ENCODE measurements around the gene FRK. TPM values are rescaled to one million over a fixed set of nuclear protein-coding genes. Genes with fewer than 3 reads are reported as not detected.

Gene FRK
- polyA plus RNA-seq, 2 donors: 1.3 to 1.8 TPM

- Histone ChIP-seq H3K9me3 (ENCODE audit: control insufficient read depth in 2 of 2, insufficient read depth in 1 of 2, low read depth in 1 of 2, low read length in 1 of 2) (no peaks in the 10 kb centered on the region), H3K36me3 (ENCODE audit: control insufficient read depth in 2 of 2, insufficient read depth in 2 of 2, low read length in 1 of 2) (no peaks in the 10 kb centered on the region), H3K27me3 (ENCODE audit: control insufficient read depth in 1 of 2, insufficient read depth in 2 of 2, low read length in 2 of 2) (no peaks in the 10 kb centered on the region), H3K27ac (ENCODE audit: low read depth in 2 of 2, low read length in 1 of 2) (no peak overlapping the region), H3K4me1 (ENCODE audit: control insufficient read depth in 2 of 2, insufficient read depth in 2 of 2, low read length in 1 of 2) (no peaks in the 10 kb centered on the region), H3K4me3 (ENCODE audit: low read depth in 1 of 2, low read length in 2 of 2) (no peak overlapping the region)
- WGBS, 2 donors: 88 to 90% methylated on average over 4 of the region's 4 CpGs
These were observed 1.8 kb upstream of the FRK start for GRCh38 chr6:116062496-116062895.

DNA sequence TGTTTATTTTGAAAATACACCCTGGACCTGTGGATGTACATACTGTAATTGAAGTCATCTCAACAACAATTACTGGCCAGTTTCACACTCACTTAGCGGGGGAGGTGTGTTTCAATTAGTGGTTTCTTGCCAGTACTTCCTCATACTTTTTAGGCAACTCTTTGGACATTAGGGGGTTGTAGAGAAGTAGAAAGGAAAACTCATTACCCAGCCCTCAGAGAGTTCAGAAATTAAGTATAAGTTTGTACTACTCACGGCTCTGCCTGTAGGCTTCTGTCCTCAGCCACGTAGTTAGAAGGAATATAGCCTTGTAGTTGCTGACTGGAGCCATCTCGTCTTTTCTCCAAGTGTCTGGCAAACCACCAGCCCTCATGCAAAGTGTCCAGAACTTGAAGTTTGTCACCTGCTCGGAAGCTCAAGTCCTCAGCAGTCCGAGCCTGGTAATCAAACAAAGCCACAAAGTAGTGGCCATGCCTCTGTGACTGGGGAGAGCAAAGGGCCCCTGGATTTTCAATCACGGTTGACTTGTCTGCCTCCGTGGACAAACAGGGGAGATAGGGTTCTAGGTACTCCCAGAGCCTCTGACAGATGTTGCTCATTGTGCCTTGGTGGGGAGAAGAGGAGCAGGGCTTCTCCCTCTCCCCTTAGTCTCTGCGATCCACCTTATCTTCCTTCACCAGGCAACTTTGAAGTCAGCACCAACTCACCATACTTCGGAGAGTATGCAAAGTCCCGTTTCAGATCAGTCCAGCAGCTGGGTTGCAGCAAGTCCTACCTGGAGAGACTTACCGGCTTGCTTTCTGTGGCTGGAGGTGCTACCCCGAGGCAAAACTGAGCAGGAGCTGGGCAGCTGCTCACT, 749 bp downstream of the FRK start:
- Histone ChIP-seq H3K9me3 (ENCODE audit: control insufficient read depth in 2 of 2, insufficient read depth in 1 of 2, low read depth in 1 of 2, low read length in 1 of 2) (no peaks in the 10 kb centered on the region), H3K27ac (ENCODE audit: low read depth in 2 of 2, low read length in 1 of 2) (peak overlapping the region; percentile 95 to 96), H3K4me3 (ENCODE audit: low read depth in 1 of 2, low read length in 2 of 2) (peak overlapping the region; percentile 64 to 81), H3K36me3 (ENCODE audit: control insufficient read depth in 2 of 2, insufficient read depth in 2 of 2, low read length in 1 of 2) (no peaks in the 10 kb centered on the region), H3K27me3 (ENCODE audit: control insufficient read depth in 1 of 2, insufficient read depth in 2 of 2, low read length in 2 of 2) (no peaks in the 10 kb centered on the region), H3K4me1 (ENCODE audit: control insufficient read depth in 2 of 2, insufficient read depth in 2 of 2, low read length in 1 of 2) (peaks cover 0 to 2% of the 10 kb centered on the region in 2 donors)
- WGBS, 2 donors: 40 to 42% methylated on average over 13 of the region's 13 CpGs

DNA sequence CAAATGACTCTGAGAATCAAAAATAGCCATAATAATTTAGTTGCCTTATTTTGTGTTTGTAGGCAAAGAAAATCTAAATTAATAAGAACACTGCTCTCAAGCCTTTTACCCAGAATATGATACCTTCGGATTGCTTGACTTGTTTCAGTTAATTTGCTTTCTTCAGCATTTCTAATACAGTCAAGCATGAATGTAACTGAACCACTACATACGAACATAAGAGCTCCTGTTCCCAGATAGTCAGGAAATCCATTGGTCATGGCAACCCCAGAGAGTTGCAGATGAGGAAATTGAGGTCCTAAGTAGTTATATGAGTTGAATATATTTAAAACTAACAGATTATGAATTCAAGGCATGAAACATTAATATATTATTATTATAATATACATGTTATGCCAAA, 2.9 kb downstream of the FRK start:
- peak overlapping the region in 1 of 2 donors; percentile 46 for H3K4me3 ChIP-seq (ENCODE audit: low read depth in 1 of 2, low read length in 2 of 2)
- 52 to 54% methylated on average over 2 of the region's 2 CpGs for WGBS, 2 donors
- no peaks in the 10 kb centered on the region for H3K36me3 ChIP-seq (ENCODE audit: control insufficient read depth in 2 of 2, insufficient read depth in 2 of 2, low read length in 1 of 2)

DNA sequence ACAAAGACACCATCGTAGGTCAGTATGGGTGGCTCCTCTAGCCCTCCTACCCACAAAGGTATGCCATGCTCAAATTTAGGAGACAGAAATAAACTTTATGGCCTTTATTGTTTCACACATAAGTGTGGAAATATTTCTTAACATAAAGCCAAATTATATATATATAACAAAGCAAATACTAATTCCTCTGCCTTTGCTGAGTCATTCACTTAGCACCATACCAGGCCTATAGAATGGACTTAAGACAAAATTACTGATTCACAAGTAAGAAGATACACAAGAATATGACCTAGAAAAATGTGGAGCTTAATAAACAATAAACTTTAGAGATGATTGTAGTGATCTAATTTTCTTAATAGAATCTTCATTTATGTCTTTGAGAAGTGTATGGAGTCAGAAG, 5.2 kb downstream of the FRK start:
- Histone ChIP-seq H3K4me3 (ENCODE audit: low read depth in 1 of 2, low read length in 2 of 2) (no peak overlapping the region), H3K36me3 (ENCODE audit: control insufficient read depth in 2 of 2, insufficient read depth in 2 of 2, low read length in 1 of 2) (no peaks in the 10 kb centered on the region), H3K4me1 (ENCODE audit: control insufficient read depth in 2 of 2, insufficient read depth in 2 of 2, low read length in 1 of 2) (peaks cover 0 to 2% of the 10 kb centered on the region in 2 donors), H3K9me3 (ENCODE audit: control insufficient read depth in 2 of 2, insufficient read depth in 1 of 2, low read depth in 1 of 2, low read length in 1 of 2) (no peaks in the 10 kb centered on the region), H3K27me3 (ENCODE audit: control insufficient read depth in 1 of 2, insufficient read depth in 2 of 2, low read length in 2 of 2) (no peaks in the 10 kb centered on the region), H3K27ac (ENCODE audit: low read depth in 2 of 2, low read length in 1 of 2) (no peak overlapping the region)
- 80 to 89% methylated on average over 1 of the region's 1 CpG for WGBS, 2 donors

More for the DNA sequence above, 2.9 kb downstream of the FRK start:
- Histone ChIP-seq H3K27me3 (ENCODE audit: control insufficient read depth in 1 of 2, insufficient read depth in 2 of 2, low read length in 2 of 2) (no peaks in the 10 kb centered on the region), H3K9me3 (ENCODE audit: control insufficient read depth in 2 of 2, insufficient read depth in 1 of 2, low read depth in 1 of 2, low read length in 1 of 2) (no peaks in the 10 kb centered on the region), H3K27ac (ENCODE audit: low read depth in 2 of 2, low read length in 1 of 2) (no peak overlapping the region), H3K4me1 (ENCODE audit: control insufficient read depth in 2 of 2, insufficient read depth in 2 of 2, low read length in 1 of 2) (peaks cover 0 to 2% of the 10 kb centered on the region in 2 donors)

DNA sequence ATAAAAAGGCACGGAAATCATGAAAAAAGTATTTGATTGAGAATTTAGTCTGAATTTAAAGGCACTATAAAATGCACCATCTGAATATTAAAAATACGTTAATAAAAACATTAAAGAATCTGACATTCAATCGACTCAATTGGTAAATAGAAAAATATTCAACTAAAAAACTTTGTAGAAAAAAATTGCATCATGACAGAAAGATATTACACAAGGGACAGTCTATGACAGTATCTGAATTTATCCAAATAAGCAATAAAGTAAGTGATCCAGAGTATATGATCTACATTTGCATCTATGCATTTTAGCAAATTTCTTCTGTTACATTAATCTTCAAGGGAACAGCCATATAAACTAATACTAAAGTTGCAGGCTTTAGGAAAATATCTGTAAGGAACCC, 9.4 kb downstream of the FRK start:
- Histone ChIP-seq H3K9me3 (ENCODE audit: control insufficient read depth in 2 of 2, insufficient read depth in 1 of 2, low read depth in 1 of 2, low read length in 1 of 2) (no peaks in the 10 kb centered on the region), H3K36me3 (ENCODE audit: control insufficient read depth in 2 of 2, insufficient read depth in 2 of 2, low read length in 1 of 2) (no peaks in the 10 kb centered on the region), H3K4me1 (ENCODE audit: control insufficient read depth in 2 of 2, insufficient read depth in 2 of 2, low read length in 1 of 2) (peaks cover 0 to 4% of the 10 kb centered on the region in 2 donors), H3K27ac (ENCODE audit: low read depth in 2 of 2, low read length in 1 of 2) (no peak overlapping the region), H3K27me3 (ENCODE audit: control insufficient read depth in 1 of 2, insufficient read depth in 2 of 2, low read length in 2 of 2) (no peaks in the 10 kb centered on the region), H3K4me3 (ENCODE audit: low read depth in 1 of 2, low read length in 2 of 2) (no peak overlapping the region)
- 87 to 92% methylated on average over 3 of the region's 3 CpGs for WGBS, 2 donors

- no peaks in the 10 kb centered on the region for H3K9me3 ChIP-seq (ENCODE audit: control insufficient read depth in 2 of 2, insufficient read depth in 1 of 2, low read depth in 1 of 2, low read length in 1 of 2)
- H3K27ac ChIP-seq (ENCODE audit: low read depth in 2 of 2, low read length in 1 of 2): no peak overlapping the region
- no peak overlapping the region for H3K4me3 ChIP-seq (ENCODE audit: low read depth in 1 of 2, low read length in 2 of 2)
- peaks cover 0 to 2% of the 10 kb centered on the region in 2 donors for H3K4me1 ChIP-seq (ENCODE audit: control insufficient read depth in 2 of 2, insufficient read depth in 2 of 2, low read length in 1 of 2)
- 90 to 92% methylated on average over 1 of the region's 1 CpG for WGBS, 2 donors
- H3K27me3 ChIP-seq (ENCODE audit: control insufficient read depth in 1 of 2, insufficient read depth in 2 of 2, low read length in 2 of 2): no peaks in the 10 kb centered on the region
- H3K36me3 ChIP-seq (ENCODE audit: control insufficient read depth in 2 of 2, insufficient read depth in 2 of 2, low read length in 1 of 2): no peaks in the 10 kb centered on the region
These were observed 10.0 kb downstream of the FRK start for GRCh38 chr6:116050737-116051136.

GRCh38 chr6:116049321-116049720, 11.4 kb downstream of the FRK start:
- no peaks in the 10 kb centered on the region for H3K36me3 ChIP-seq (ENCODE audit: control insufficient read depth in 2 of 2, insufficient read depth in 2 of 2, low read length in 1 of 2)
- WGBS, 2 donors: 67 to 89% methylated on average over 1 of the region's 1 CpG
- peaks cover 0 to 2% of the 10 kb centered on the region in 2 donors for H3K4me1 ChIP-seq (ENCODE audit: control insufficient read depth in 2 of 2, insufficient read depth in 2 of 2, low read length in 1 of 2)
- no peaks in the 10 kb centered on the region for H3K9me3 ChIP-seq (ENCODE audit: control insufficient read depth in 2 of 2, insufficient read depth in 1 of 2, low read depth in 1 of 2, low read length in 1 of 2)
- no peak overlapping the region for H3K27ac ChIP-seq (ENCODE audit: low read depth in 2 of 2, low read length in 1 of 2)
- no peak overlapping the region for H3K4me3 ChIP-seq (ENCODE audit: low read depth in 1 of 2, low read length in 2 of 2)
- no peaks in the 10 kb centered on the region for H3K27me3 ChIP-seq (ENCODE audit: control insufficient read depth in 1 of 2, insufficient read depth in 2 of 2, low read length in 2 of 2)

- Histone ChIP-seq H3K4me1 (ENCODE audit: control insufficient read depth in 2 of 2, insufficient read depth in 2 of 2, low read length in 1 of 2) (peaks cover 0 to 2% of the 10 kb centered on the region in 2 donors), H3K27me3 (ENCODE audit: control insufficient read depth in 1 of 2, insufficient read depth in 2 of 2, low read length in 2 of 2) (no peaks in the 10 kb centered on the region), H3K27ac (ENCODE audit: low read depth in 2 of 2, low read length in 1 of 2) (no peak overlapping the region), H3K4me3 (ENCODE audit: low read depth in 1 of 2, low read length in 2 of 2) (no peak overlapping the region), H3K9me3 (ENCODE audit: control insufficient read depth in 2 of 2, insufficient read depth in 1 of 2, low read depth in 1 of 2, low read length in 1 of 2) (no peaks in the 10 kb centered on the region), H3K36me3 (ENCODE audit: control insufficient read depth in 2 of 2, insufficient read depth in 2 of 2, low read length in 1 of 2) (no peaks in the 10 kb centered on the region)
- WGBS, 2 donors: 85 to 86% methylated on average over 3 of the region's 3 CpGs
These were observed 13.3 kb downstream of the FRK start for GRCh38 chr6:116047173-116047933.

GRCh38 chr6:116046737-116047136, 14.0 kb downstream of the FRK start:
- peaks cover 0 to 4% of the 10 kb centered on the region in 2 donors for H3K4me1 ChIP-seq (ENCODE audit: control insufficient read depth in 2 of 2, insufficient read depth in 2 of 2, low read length in 1 of 2)
- no peak overlapping the region for H3K27ac ChIP-seq (ENCODE audit: low read depth in 2 of 2, low read length in 1 of 2)
- no peaks in the 10 kb centered on the region for H3K36me3 ChIP-seq (ENCODE audit: control insufficient read depth in 2 of 2, insufficient read depth in 2 of 2, low read length in 1 of 2)
- no peak overlapping the region for H3K4me3 ChIP-seq (ENCODE audit: low read depth in 1 of 2, low read length in 2 of 2)
- 0% methylated on average over 1 of the region's 1 CpG for WGBS, 2 donors
- H3K9me3 ChIP-seq (ENCODE audit: control insufficient read depth in 2 of 2, insufficient read depth in 1 of 2, low read depth in 1 of 2, low read length in 1 of 2): peaks cover 0 to 4% of the 10 kb centered on the region in 2 donors
- no peaks in the 10 kb centered on the region for H3K27me3 ChIP-seq (ENCODE audit: control insufficient read depth in 1 of 2, insufficient read depth in 2 of 2, low read length in 2 of 2)

All from esophagus (tissue), 2 donors.